Eye (tissue), 1 donor: ENCODE measurements around the gene SMAD4.
"Not testable (repeated sequence)": the region's sequence is repeated elsewhere in the genome, so short reads cannot be mapped to it uniquely, and the experiment has no call there.

Experiments
- DNase-seq: peaks from one replicate; pipeline ENCODE4 v3.0.0-alpha.2; 2015

The SMAD4 gene

GRCh38 chr18:51116996-51117395, 87.0 kb downstream of the SMAD4 start:
- DNase-seq = not testable (repeated sequence)

- DNase-seq = not testable (repeated sequence)
These were observed 89.5 kb downstream of the SMAD4 start for GRCh38 chr18:51119561-51119960.

GRCh38 chr18:51119976-51120375, 90.0 kb downstream of the SMAD4 start:
- not testable (repeated sequence) for DNase-seq

- no peak for DNase-seq
These were observed 91.0 kb downstream of the SMAD4 start for GRCh38 chr18:51120809-51121596.

- no peak for DNase-seq
These were observed 91.5 kb downstream of the SMAD4 start for GRCh38 chr18:51121597-51121857.

GRCh38 chr18:51122266-51123045, 92.4 kb downstream of the SMAD4 start:
- DNase-seq = no peak

- DNase-seq = no peak
These were observed 93.0 kb downstream of the SMAD4 start for GRCh38 chr18:51123046-51123395.

GRCh38 chr18:51123481-51123880, 93.5 kb downstream of the SMAD4 start:
- no peak for DNase-seq

GRCh38 chr18:51123936-51124486, 94.0 kb downstream of the SMAD4 start:
- DNase-seq = no peak

GRCh38 chr18:51125976-51126375, 96.0 kb downstream of the SMAD4 start:
- DNase-seq = no peak

GRCh38 chr18:51127664-51128063, 97.7 kb downstream of the SMAD4 start:
- no peak for DNase-seq

- DNase-seq = no peak
These were observed 98.5 kb downstream of the SMAD4 start for GRCh38 chr18:51128533-51128932.

GRCh38 chr18:51132256-51132935, 102.4 kb downstream of the SMAD4 start:
- no peak for DNase-seq

GRCh38 chr18:51133580-51134160, 103.7 kb downstream of the SMAD4 start:
- no peak for DNase-seq
